ENCODE data around the gene KCND3. TPM values are rescaled to one million over a fixed set of nuclear protein-coding genes. Genes with fewer than 3 reads are reported as not detected.

KCND3 gene
- total RNA-seq, 1 experiment from 2014 or later, result 0.15 TPM

DNA sequence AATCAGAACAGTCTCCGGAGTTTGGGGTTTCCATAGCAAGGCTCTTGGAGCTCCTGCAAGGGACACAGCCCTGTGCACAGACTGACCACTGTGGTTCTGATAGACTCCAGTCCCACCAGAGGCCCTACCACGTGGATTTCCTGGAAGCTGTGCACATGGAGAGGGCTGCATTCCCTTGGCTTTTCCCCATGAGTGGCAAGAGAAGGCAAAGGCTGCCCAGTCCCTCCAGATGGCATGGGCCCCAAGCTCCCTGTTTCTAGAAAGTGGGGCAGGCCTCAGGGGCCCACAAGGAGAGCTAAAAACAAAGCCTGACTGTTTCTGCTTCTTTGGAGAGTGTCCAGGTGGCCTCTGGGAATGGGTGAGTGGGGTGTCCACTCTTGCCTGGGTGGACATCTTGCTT is 146.3 kb downstream of the KCND3 start:
- H3K4ac ChIP-seq (ENCODE audit: low read depth, low read length), result no peak overlapping the region
- H2BK20ac ChIP-seq (ENCODE audit: low read depth, low read length, poor library complexity, severe bottlenecking), result no peak overlapping the region
- no peaks in the 10 kb centered on the region for H3K4me1 Mint-ChIP-seq

More for the DNA sequence above, 146.3 kb downstream of the KCND3 start:
- Histone ChIP-seq H2AFZ (ENCODE audit: low read length) (no peak overlapping the region), H3K23ac (ENCODE audit: insufficient read length, low read depth, low read length) (no peak overlapping the region), H2BK15ac (ENCODE audit: low read depth, low read length) (no peak overlapping the region), H3K23me2 (ENCODE audit: insufficient read length, low read depth, low read length, poor library complexity, severe bottlenecking) (no peaks in the 10 kb centered on the region), H3K14ac (ENCODE audit: insufficient read depth, low read length) (no peak overlapping the region), H2BK5ac (ENCODE audit: insufficient read length, low read length) (no peak overlapping the region), H3K27me3 (ENCODE audit: insufficient read depth, low read length) (no peaks in the 10 kb centered on the region), H4K91ac (ENCODE audit: insufficient read length, low read depth, low read length) (no peak overlapping the region), H2AK5ac (ENCODE audit: insufficient read length, low read length) (no peak overlapping the region), H3K9me3 (ENCODE audit: control insufficient read depth, low read depth, low read length) (no peaks in the 10 kb centered on the region), H2BK120ac (ENCODE audit: low read depth, low read length, poor library complexity, severe bottlenecking) (no peak overlapping the region), H3K9ac (ENCODE audit: extremely low read depth, insufficient read length, low read length) (no peak overlapping the region), H4K8ac (replicated peaks; ENCODE audit: insufficient read length, low read depth, low read length) (no peak overlapping the region), H3K56ac (ENCODE audit: insufficient read length, low read depth, low read length) (no peak overlapping the region), H4K5ac (ENCODE audit: insufficient read length, low read depth, low read length) (no peak overlapping the region), H3K18ac (ENCODE audit: insufficient read length, low read depth, low read length) (no peak overlapping the region), H4K20me1 (ENCODE audit: control insufficient read depth, insufficient read depth, insufficient read length) (no peaks in the 10 kb centered on the region), H2BK12ac (ENCODE audit: insufficient read length, low read depth, low read length) (no peak overlapping the region), H3K4me2 (ENCODE audit: insufficient read depth, insufficient read length, low read length) (no peak overlapping the region), H3K79me2 (ENCODE audit: insufficient read depth, low read length) (no peaks in the 10 kb centered on the region), H3K79me1 (ENCODE audit: insufficient read depth, low read depth, low read length, poor library complexity, severe bottlenecking) (no peaks in the 10 kb centered on the region), H3T11ph (ENCODE audit: low read length) (no peak overlapping the region), H3K4me1 (ENCODE audit: insufficient read depth, low read length) (no peaks in the 10 kb centered on the region), H3K27ac (ENCODE audit: insufficient read length, low read depth, low read length) (no peak overlapping the region)
- Mint-ChIP-seq H3K36me3 (ENCODE audit: insufficient read depth in 1 of 3, low read depth in 3 of 3) (no peaks in the 10 kb centered on the region), H3K27me3 (ENCODE audit: low read depth) (peaks cover 5% of the 10 kb centered on the region), H3K9me3 (no peaks in the 10 kb centered on the region), H3K27ac (no peak overlapping the region), H3K4me3 (no peak overlapping the region)
- WGBS (ENCODE audit: extremely low coverage, insufficient read length, low lambda C conversion rate), result no CpG with 5 or more reads among the region's 2 CpGs
- TF ChIP-seq, protein P1, sequence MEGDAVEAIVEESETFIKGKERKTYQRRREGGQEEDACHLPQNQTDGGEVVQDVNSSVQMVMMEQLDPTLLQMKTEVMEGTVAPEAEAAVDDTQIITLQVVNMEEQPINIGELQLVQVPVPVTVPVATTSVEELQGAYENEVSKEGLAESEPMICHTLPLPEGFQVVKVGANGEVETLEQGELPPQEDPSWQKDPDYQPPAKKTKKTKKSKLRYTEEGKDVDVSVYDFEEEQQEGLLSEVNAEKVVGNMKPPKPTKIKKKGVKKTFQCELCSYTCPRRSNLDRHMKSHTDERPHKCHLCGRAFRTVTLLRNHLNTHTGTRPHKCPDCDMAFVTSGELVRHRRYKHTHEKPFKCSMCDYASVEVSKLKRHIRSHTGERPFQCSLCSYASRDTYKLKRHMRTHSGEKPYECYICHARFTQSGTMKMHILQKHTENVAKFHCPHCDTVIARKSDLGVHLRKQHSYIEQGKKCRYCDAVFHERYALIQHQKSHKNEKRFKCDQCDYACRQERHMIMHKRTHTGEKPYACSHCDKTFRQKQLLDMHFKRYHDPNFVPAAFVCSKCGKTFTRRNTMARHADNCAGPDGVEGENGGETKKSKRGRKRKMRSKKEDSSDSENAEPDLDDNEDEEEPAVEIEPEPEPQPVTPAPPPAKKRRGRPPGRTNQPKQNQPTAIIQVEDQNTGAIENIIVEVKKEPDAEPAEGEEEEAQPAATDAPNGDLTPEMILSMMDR (conservative IDR thresholded peaks at IDR 0.05), result no peak
- no peak for DNase-seq

Measured in H9 (cell line).